Bronchial epithelial cell (primary cell): ENCODE data around the gene FADS3. TPM values are rescaled to one million over a fixed set of nuclear protein-coding genes. Genes with fewer than 3 reads are reported as not detected.

Experiments used
- DNase-seq: peaks from one replicate; pipeline ENCODE4 v3.0.0-alpha.2; 2010; ENCODE audit warnings: low read depth
- FAIRE-seq: peaks from 2 replicates; lab custom pipeline; 2011; peaks lifted over from hg19 to GRCh38; lab: Jason Lieb, UNC
- H3K27me3 ChIP-seq: 2 replicates; pipeline ENCODE4 v1.5.1; 2011; ENCODE audit warnings: low read length; ENCODE audit not compliant: control insufficient read depth, insufficient read depth
- H3K36me3 ChIP-seq: 2 replicates; pipeline ENCODE4 v1.5.1; 2011; ENCODE audit warnings: low read length; ENCODE audit not compliant: control insufficient read depth, insufficient read depth
- H3K4me3 ChIP-seq: 2 replicates; pipeline ENCODE4 v1.5.1; 2011; ENCODE audit warnings: mild to moderate bottlenecking, low read depth, low read length, control low read depth
- CTCF ChIP-seq: IDR thresholded peaks from 2 replicates; pipeline ENCODE4 v1.5.1; 2011; ENCODE audit warnings: mild to moderate bottlenecking, moderate library complexity, low read length, control low read depth, inconsistent platforms; ENCODE audit not compliant: insufficient read depth, severe bottlenecking
- total RNA-seq: library from RNA; depleted of rRNA; stranded (reverse); fragments of >200 nt; gene quantifications from 2 replicates; pipeline ENCODE4 v1.2.1, GENCODE V29; 2014

The FADS3 gene
- total RNA-seq, 1 donor from 2014 or later = 31.9 TPM

GRCh38 chr11:61899146-61899841 is 7.9 kb upstream of the FADS3 start:
- Histone ChIP-seq H3K27me3 (peaks cover 4% of the 10 kb centered on the region), H3K36me3 (no peaks in the 10 kb centered on the region), H3K4me3 (no peak overlapping the region)
- TF ChIP-seq CTCF = peak; percentile 98
- FAIRE-seq = no peak
- peak; percentile 46 for DNase-seq

- DNase-seq (no peak), FAIRE-seq (no peak)
- no peaks in the 10 kb centered on the region for H3K27me3 ChIP-seq
- no peak overlapping the region for H3K4me3 ChIP-seq
- no peaks in the 10 kb centered on the region for H3K36me3 ChIP-seq
- TF ChIP-seq CTCF = no peak
Measured at GRCh38 chr11:61898247-61898582, 6.9 kb upstream of the FADS3 start.

DNA sequence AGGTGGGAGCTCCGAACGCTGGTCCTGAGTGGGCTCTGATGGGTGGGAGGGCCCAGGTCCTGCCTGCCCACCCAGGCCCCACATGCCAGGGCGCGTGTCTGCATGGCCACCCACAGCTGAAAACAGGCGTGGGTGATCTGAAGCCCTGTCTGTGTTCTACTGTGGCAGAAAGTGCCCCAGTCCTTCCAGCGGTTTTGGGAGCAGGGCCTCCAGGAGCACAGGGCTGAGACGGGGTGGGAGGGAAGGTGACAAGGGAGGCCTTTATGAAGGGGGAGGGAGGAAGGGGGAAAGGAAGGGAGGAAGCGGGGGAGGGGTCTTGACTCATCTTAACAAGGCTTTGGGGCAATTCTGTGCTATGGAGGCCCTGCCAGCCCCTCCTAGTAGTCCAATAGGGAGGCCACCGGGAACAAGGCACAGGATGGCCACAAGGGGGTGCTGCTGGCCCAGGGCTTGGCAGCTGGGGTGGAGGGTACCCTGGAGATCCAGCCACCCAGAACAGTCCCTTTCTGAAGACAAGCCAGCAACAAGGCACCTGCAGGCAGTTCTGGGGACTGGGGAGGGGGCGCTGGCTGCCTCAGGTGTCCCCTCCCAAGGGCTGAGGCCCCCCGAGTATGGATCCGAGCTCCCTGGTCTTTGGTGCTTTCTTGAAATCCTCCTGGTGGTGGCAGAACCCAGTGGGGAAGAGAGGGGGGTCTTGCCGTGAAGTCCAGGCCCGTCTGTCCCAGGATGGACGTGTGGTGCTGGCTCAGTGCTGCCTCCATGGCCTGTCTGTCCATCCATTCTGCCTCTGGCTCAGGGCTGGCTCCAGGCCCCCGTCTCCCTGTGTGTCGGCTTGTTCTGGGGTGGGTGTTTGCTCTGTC is 6.3 kb upstream of the FADS3 start:
- no peaks in the 10 kb centered on the region for H3K36me3 ChIP-seq
- H3K27me3 ChIP-seq = no peaks in the 10 kb centered on the region
- peak; percentile 94 for TF ChIP-seq CTCF
- DNase-seq = peak; percentile 43
- no peak for FAIRE-seq
- H3K4me3 ChIP-seq = no peak overlapping the region

- FAIRE-seq = no peak
- no peaks in the 10 kb centered on the region for H3K36me3 ChIP-seq
- peak; percentile 25 for DNase-seq
- no peak for TF ChIP-seq CTCF
- H3K27me3 ChIP-seq = no peaks in the 10 kb centered on the region
- no peak overlapping the region for H3K4me3 ChIP-seq
Measured at GRCh38 chr11:61896665-61897386, 5.5 kb upstream of the FADS3 start.

- no peaks in the 10 kb centered on the region for H3K27me3 ChIP-seq
- DNase-seq (no peak), FAIRE-seq (no peak)
- no peak for TF ChIP-seq CTCF
- H3K4me3 ChIP-seq = no peak overlapping the region
- H3K36me3 ChIP-seq = no peaks in the 10 kb centered on the region
Measured at GRCh38 chr11:61895718-61896059, 4.3 kb upstream of the FADS3 start.
